HepG2 (cell line): ENCODE data around the gene LYPLA2. TPM values are rescaled to one million over a fixed set of nuclear protein-coding genes. Genes with fewer than 3 reads are reported as not detected.

Experiments
- ATAC-seq: fragments of 200-7000 bp; cut with Tn5 transposase; 3 replicates; pipeline ENCODE4 v1.9.1; 2020; ENCODE audit warnings: mild to moderate bottlenecking, moderate library complexity
- BruUV-seq: library from RNA; stranded (reverse); fragments of 400-500 nt; replicated peaks from 2 replicates; lab custom pipeline; 2021; lab: Mats Ljungman, UMichigan
- CTCF ChIA-PET: fragments of 300-600 bp; formaldehyde crosslinking; extraction: SDS; loops from one replicate; lab custom pipeline; 2021; ENCODE audit warnings: low total read pairs, inconsistent platforms, low intra/inter-chr PET ratio; lab: Yijun Ruan, JAX
- POLR2A ChIA-PET: fragments of 350-600 bp; sonication (Branson Sonifier 250); formaldehyde crosslinking; loops from one replicate; lab custom pipeline; 2020; ENCODE audit warnings: antibody characterized with exemption, inconsistent platforms; lab: Yijun Ruan, JAX
- DNase-seq: peaks from one replicate; pipeline ENCODE4 v3.0.0-alpha.2; 2015; ENCODE audit warnings: low spot score
- FAIRE-seq: peaks from 3 replicates; lab custom pipeline; 2011; peaks lifted over from hg19 to GRCh38; lab: Jason Lieb, UNC
- H2AFZ ChIP-seq: one replicate; pipeline ENCODE4 v1.6.1; 2011; ENCODE audit warnings: low read length, inconsistent platforms
- H3K27ac ChIP-seq: fragments of 300-600 bp; 3 replicates; pipeline ENCODE4 v1.8.0; 2011; ENCODE audit warnings: mixed run types, mild to moderate bottlenecking, mixed read lengths, low read length, inconsistent platforms; ENCODE audit not compliant: insufficient read depth; ENCODE audit errors: extremely low read length
- H3K27me3 ChIP-seq, 2 experiments: fragments of 200-600 bp in 1 of 2; 2 replicates in 1 of 2; 3 replicates in 1 of 2; pipeline versions ENCODE4 v1.6.0 to v1.8.0; 2011; ENCODE audit warnings: low read length in 2 of 2, mild to moderate bottlenecking in 2 of 2, moderate library complexity in 2 of 2, inconsistent platforms in 1 of 2; ENCODE audit not compliant: insufficient read depth in 2 of 2, control insufficient read depth in 1 of 2
- H3K36me3 ChIP-seq, 2 experiments: fragments of 200-600 bp in 1 of 2; replicated peaks in 1 of 2; 2 replicates in 1 of 2; 3 replicates in 1 of 2; pipeline versions ENCODE4 v1.5.1 to v1.8.0; 2011; ENCODE audit warnings: low read length in 2 of 2, inconsistent platforms in 1 of 2; ENCODE audit not compliant: insufficient read depth in 2 of 2, control insufficient read depth in 1 of 2
- H3K4me1 ChIP-seq: 2 replicates; pipeline ENCODE4 v1.5.1; 2012; ENCODE audit warnings: low read length, inconsistent platforms; ENCODE audit not compliant: insufficient read depth
- H3K4me2 ChIP-seq: 2 replicates; pipeline ENCODE4 v1.6.0; 2011; ENCODE audit warnings: low read depth, low read length, inconsistent platforms
- H3K4me3 ChIP-seq, 3 experiments: fragments of 200-600 bp in 1 of 3; sonication (generic), shearing (Covaris generic) in 1 of 3; replicated peaks in 1 of 3; 2 replicates each; pipeline ENCODE4 v1.5.1; 2011 to 2016; ENCODE audit warnings: low read length in 3 of 3, inconsistent platforms in 2 of 3, low read depth in 2 of 3, mild to moderate bottlenecking in 2 of 3, control low read depth in 1 of 3, mixed read lengths in 1 of 3; ENCODE audit not compliant: insufficient read depth in 1 of 3
- H3K79me2 ChIP-seq: one replicate; pipeline ENCODE4 v1.6.1; 2011; ENCODE audit warnings: low read length, inconsistent platforms; ENCODE audit not compliant: insufficient read depth
- H3K9ac ChIP-seq: 2 replicates; pipeline ENCODE4 v1.6.0; 2011; ENCODE audit warnings: mild to moderate bottlenecking, low read depth, low read length, inconsistent platforms; ENCODE audit not compliant: insufficient read depth
- H3K9me3 ChIP-seq: 2 replicates; pipeline ENCODE4 v1.5.1; 2012; ENCODE audit warnings: mild to moderate bottlenecking, low read length
- H4K20me1 ChIP-seq: 2 replicates; pipeline ENCODE4 v1.6.0; 2011; ENCODE audit warnings: inconsistent platforms, mild to moderate bottlenecking, low read length, moderate library complexity; ENCODE audit not compliant: insufficient read depth
- CEBPG ChIP-seq: IDR thresholded peaks from 2 replicates; pipeline ENCODE4 v1.6.1; 2016
- CREB3 ChIP-seq: sonication (generic); formaldehyde crosslinking; IDR thresholded peaks from 2 replicates; pipeline ENCODE4 v1.5.0; 2020; ENCODE audit warnings: missing genetic modification reagents
- HBP1 ChIP-seq: IDR thresholded peaks from 2 replicates; pipeline ENCODE4 v1.6.1; 2016; ENCODE audit warnings: low read depth, control low read depth
- HHEX ChIP-seq: IDR thresholded peaks from 2 replicates; pipeline ENCODE4 v1.6.1; 2016; ENCODE audit warnings: control low read depth
- HNF1A ChIP-seq, 2 experiments: sonication (generic) in 1 of 2; formaldehyde crosslinking in 1 of 2; IDR thresholded peaks; 2 replicates each; pipeline versions ENCODE4 v1.4.0 to v1.6.1; 2016 to 2020; ENCODE audit warnings: borderline replicate concordance in 1 of 2, low read depth in 1 of 2, mild to moderate bottlenecking in 1 of 2, missing genetic modification reagents in 1 of 2
- HNF1B ChIP-seq: sonication (generic); formaldehyde crosslinking; IDR thresholded peaks from 2 replicates; pipeline ENCODE4 v1.5.1; 2020; ENCODE audit warnings: mild to moderate bottlenecking, moderate library complexity, missing genetic modification reagents
- KDM1A ChIP-seq: IDR thresholded peaks from 2 replicates; pipeline ENCODE4 v1.6.1; 2016; ENCODE audit warnings: missing compliant biosample characterization
- MXD4 ChIP-seq: IDR thresholded peaks from 2 replicates; pipeline ENCODE4 v1.6.1; 2016; ENCODE audit warnings: mild to moderate bottlenecking, missing biosample characterization, missing genetic modification reagents
- NAIF1 ChIP-seq: sonication (generic); formaldehyde crosslinking; IDR thresholded peaks from 2 replicates; pipeline ENCODE4 v1.5.0; 2020; ENCODE audit warnings: mild to moderate bottlenecking, missing genetic modification reagents, borderline replicate concordance
- NFKBIZ ChIP-seq: IDR thresholded peaks from 2 replicates; pipeline ENCODE4 v1.6.1; 2018; ENCODE audit warnings: missing genetic modification reagents, missing compliant biosample characterization
- PAWR ChIP-seq: sonication (generic); formaldehyde crosslinking; IDR thresholded peaks from 2 replicates; pipeline ENCODE4 v1.4.0; 2020; ENCODE audit warnings: missing genetic modification reagents, mild to moderate bottlenecking, borderline replicate concordance
- SATB2 ChIP-seq: sonication (generic); formaldehyde crosslinking; IDR thresholded peaks from 2 replicates; pipeline ENCODE4 v1.5.0; 2020; ENCODE audit warnings: missing genetic modification reagents
- ZMYM4 ChIP-seq: sonication (generic); formaldehyde crosslinking; IDR thresholded peaks from 2 replicates; pipeline ENCODE4 v1.8.1; 2023; ENCODE audit warnings: mild to moderate bottlenecking, missing genetic modification reagents
- ZNF143 ChIP-seq: sonication (generic); formaldehyde crosslinking; IDR thresholded peaks from 2 replicates; pipeline ENCODE4 v1.4.0; 2020; ENCODE audit warnings: missing genetic modification reagents
- ZNF460 ChIP-seq: sonication (generic); formaldehyde crosslinking; IDR thresholded peaks from 2 replicates; pipeline ENCODE4 v1.5.1; 2020; ENCODE audit warnings: missing genetic modification reagents, mild to moderate bottlenecking, borderline replicate concordance
- ZNF564 ChIP-seq: sonication (generic); formaldehyde crosslinking; IDR thresholded peaks from 2 replicates; pipeline ENCODE4 v1.8.1; 2023; ENCODE audit warnings: mild to moderate bottlenecking, missing genetic modification reagents
- WGBS: methylation state at CpG from one replicate; pipeline ENCODE4 v1.1.6; 2017; ENCODE audit warnings: low lambda C conversion rate; 5-methylcytosine and 5-hydroxymethylcytosine counted together
- in situ Hi-C: cut with HindIII; loops from 2 replicates; pipeline ENCODE4 v1.10.0; 2017; ENCODE audit warnings: low pct_unique_long_range_greater_than_20kb; ENCODE audit not compliant: extremely low pct_ligation_motif_present
- intact Hi-C: fragments of 100-400 bp; cut with micrococcal nuclease; formaldehyde crosslinking; loops from one replicate; pipeline ENCODE4 v1.10.0; 2022; ENCODE audit not compliant: unreplicated experiment
- polyA plus RNA-seq, 8 experiments: library from polyadenylated mRNA; depleted of rRNA in 3 of 8; stranded (reverse) in 7 of 8; unstranded in 1 of 8; fragments of >200 nt; fragmentation: Illumina TruSeq in 4 of 8; extraction: Trizol in 4 of 8; gene quantifications; 2 replicates each; pipeline versions ENCODE4 v1.2.1 to v1.2.3, GENCODE V29; 2011 to 2016; ENCODE audit warnings: low read depth in 4 of 8, missing spikeins in 1 of 8, mixed read lengths in 1 of 8; ENCODE audit not compliant: insufficient read depth in 1 of 8
- total RNA-seq, 5 experiments: library from RNA; depleted of rRNA; stranded (reverse); fragments of >200 nt; fragmentation: Illumina TruSeq; extraction: Trizol; gene quantifications; 2 replicates each; pipeline ENCODE4 v1.2.3, GENCODE V29; 2016; ENCODE audit warnings: low read depth in 1 of 5

The LYPLA2 gene
- total and polyA plus RNA-seq, 2 of the 13 experiments (the other 11 are each of a cell fraction or from before 2014, with no cell fraction given): 72.1 to 73.2 TPM

GRCh38 chr1:23774174-23774880 lies 16.6 kb upstream of the LYPLA2 start:
- BruUV-seq: no TSS peak
- no peak for FAIRE-seq
- no peak for TF ChIP-seq PAWR (CRISPR knock-in tag)
- no peak for TF ChIP-seq ZNF460 (CRISPR knock-in tag)
- no peak for TF ChIP-seq SATB2
- no peak for TF ChIP-seq HBP1 (CRISPR knock-in tag)
- TF ChIP-seq ZNF564: no peak
- peak; percentile 46; the same call in 1 of the 2 replicates for TF ChIP-seq CEBPG (CRISPR knock-in tag)
- TF ChIP-seq HNF1B (CRISPR knock-in tag): peak; percentile 77
- TF ChIP-seq MXD4 (CRISPR knock-in tag): no peak
- no peak for TF ChIP-seq ZMYM4 (CRISPR knock-in tag)
- TF ChIP-seq ZNF143 (CRISPR knock-in tag): no peak
- no peak for TF ChIP-seq KDM1A (CRISPR knock-in tag)
- TF ChIP-seq CREB3: no peak
- TF ChIP-seq NAIF1 (CRISPR knock-in tag): no peak
- TF ChIP-seq HNF1A (IDR thresholded peaks at IDR 0.05; ENCODE audit: low read depth): peak; percentile 88
- TF ChIP-seq HNF1A (CRISPR knock-in tag; IDR thresholded peaks at IDR 0.05; ENCODE audit: borderline replicate concordance): peak; percentile 54; the same call in 1 of the 2 replicates
- TF ChIP-seq NFKBIZ: 0 out of 2 replicates have a peak, but pooled peaks have one; percentile 33
- TF ChIP-seq HHEX (CRISPR knock-in tag): no peak

More at GRCh38 chr1:23774174-23774880, 16.6 kb upstream of the LYPLA2 start:
- ATAC-seq: no peak
- WGBS: 40% methylated on average over 6 of the region's 6 CpGs
- DNase-seq: no peak
- Histone ChIP-seq H4K20me1 (no peaks in the 10 kb centered on the region; the same call in 1 of the 2 replicates), H2AFZ (no peak overlapping the region), H3K79me2 (peaks cover 33% of the 10 kb centered on the region), H3K27me3 (no peaks in the 10 kb centered on the region; a peak in 1 of 5 replicates), H3K27ac (peak overlapping the region; percentile 59), H3K9ac (peak overlapping the region; percentile 24; the same call in 1 of the 2 replicates), H3K9me3 (no peaks in the 10 kb centered on the region), H3K4me1 (peaks cover 56% of the 10 kb centered on the region), H3K4me3 (no peak overlapping the region), H3K36me3 (peaks cover 0 to 5% of the 10 kb centered on the region in 2 experiments; a peak in 1 of 5 replicates), H3K4me2 (peak overlapping the region; percentile 65)
- CTCF ChIA-PET: no interaction called here
- intact Hi-C loops: loop anchor here (10.0 kb wide), 1 partner anchor 90 kb away; the partner anchor contains the start of gene FUCA1
- in situ Hi-C loops: no loop called here
- POLR2A ChIA-PET: interaction anchor here (0.8 to 7.9 kb wide), 8 partner anchors 9 to 51 kb away, joined by 3 to 154 read pairs (median 4); partner anchors contain the start of genes ELOA, GALE, HMGCL and LYPLA2
